Trophoblast cell (in vitro differentiated cells and primary cell): ENCODE data around the gene MMP25.
"Not testable (repeated sequence)": the region's sequence is repeated elsewhere in the genome, so short reads cannot be mapped to it uniquely, and the experiment has no call there.

Source experiments
- DNase-seq, 2 donors: peaks; one replicate each; pipeline ENCODE4 v3.0.0-alpha.2; 2016
- H2AFZ ChIP-seq: 2 replicates; pipeline ENCODE4 v1.6.1; 2013; ENCODE audit warnings: low read length, moderate library complexity, mild to moderate bottlenecking; ENCODE audit not compliant: insufficient read depth, poor library complexity
- H2AK5ac ChIP-seq: 2 replicates; pipeline ENCODE4 v1.6.1; 2013; ENCODE audit warnings: mild to moderate bottlenecking, low read length
- H2BK120ac ChIP-seq: 2 replicates; pipeline ENCODE4 v1.6.1; 2013; ENCODE audit warnings: low read length, mild to moderate bottlenecking, moderate library complexity; ENCODE audit not compliant: insufficient read depth, poor library complexity
- H2BK12ac ChIP-seq: 2 replicates; pipeline ENCODE4 v1.6.1; 2013; ENCODE audit warnings: mild to moderate bottlenecking, low read length, moderate library complexity
- H2BK5ac ChIP-seq: 2 replicates; pipeline ENCODE4 v1.6.1; 2013; ENCODE audit warnings: low read length, low read depth, moderate library complexity, mild to moderate bottlenecking; ENCODE audit not compliant: poor library complexity
- H3K14ac ChIP-seq: 2 replicates; pipeline ENCODE4 v1.6.1; 2013; ENCODE audit warnings: mild to moderate bottlenecking, low read length
- H3K18ac ChIP-seq: 2 replicates; pipeline ENCODE4 v1.6.1; 2013; ENCODE audit warnings: mild to moderate bottlenecking, low read length
- H3K23ac ChIP-seq: 2 replicates; pipeline ENCODE4 v1.6.1; 2013; ENCODE audit warnings: low read length
- H3K27ac ChIP-seq: 2 replicates; pipeline ENCODE4 v1.5.1; 2013; ENCODE audit warnings: low read depth, mild to moderate bottlenecking, inconsistent platforms, low read length, moderate library complexity
- H3K27me3 ChIP-seq: 2 replicates; pipeline ENCODE4 v1.6.1; 2013; ENCODE audit warnings: inconsistent platforms, mild to moderate bottlenecking, low read length, moderate library complexity; ENCODE audit not compliant: insufficient read depth
- H3K36me3 ChIP-seq, 2 experiments: 1 replicate in 1 of 2; 2 replicates in 1 of 2; pipeline ENCODE4 v1.6.1; 2013; ENCODE audit warnings: low read length in 2 of 2, mild to moderate bottlenecking in 2 of 2, moderate library complexity in 1 of 2; ENCODE audit not compliant: insufficient read depth in 2 of 2, control insufficient read depth in 1 of 2
- H3K4ac ChIP-seq: 2 replicates; pipeline ENCODE4 v1.6.1; 2013; ENCODE audit warnings: low read depth, mild to moderate bottlenecking, low read length, moderate library complexity
- H3K4me1 ChIP-seq, 2 experiments: 1 replicate in 1 of 2; 2 replicates in 1 of 2; pipeline ENCODE4 v1.6.1; 2013; ENCODE audit warnings: low read length in 2 of 2, mild to moderate bottlenecking in 2 of 2, moderate library complexity in 1 of 2; ENCODE audit not compliant: insufficient read depth in 2 of 2, control insufficient read depth in 1 of 2
- H3K4me2 ChIP-seq: 2 replicates; pipeline ENCODE4 v1.6.1; 2013; ENCODE audit warnings: inconsistent platforms, mild to moderate bottlenecking, low read length, moderate library complexity
- H3K4me3 ChIP-seq: 2 replicates; pipeline ENCODE4 v1.5.1; 2013; ENCODE audit warnings: mild to moderate bottlenecking, low read depth, low read length, inconsistent platforms
- H3K79me1 ChIP-seq: one replicate; pipeline ENCODE4 v1.6.1; 2013; ENCODE audit warnings: low read length
- H3K79me2 ChIP-seq: 2 replicates; pipeline ENCODE4 v1.6.1; 2013; ENCODE audit warnings: low read length, mild to moderate bottlenecking; ENCODE audit not compliant: control insufficient read depth, insufficient read depth, poor library complexity
- H3K9ac ChIP-seq: 2 replicates; pipeline ENCODE4 v1.6.1; 2013; ENCODE audit warnings: mild to moderate bottlenecking, low read length
- H3K9me3 ChIP-seq: 2 replicates; pipeline ENCODE4 v1.6.1; 2013; ENCODE audit warnings: low read depth, mild to moderate bottlenecking, control low read depth, inconsistent platforms, low read length; ENCODE audit not compliant: insufficient read depth
- H4K12ac ChIP-seq: 2 replicates; pipeline ENCODE4 v1.6.1; 2013; ENCODE audit warnings: low read depth, mild to moderate bottlenecking, low read length, moderate library complexity
- H4K8ac ChIP-seq: 2 replicates; pipeline ENCODE4 v1.6.1; 2013; ENCODE audit warnings: low read depth, mild to moderate bottlenecking, low read length, moderate library complexity
- H4K91ac ChIP-seq: one replicate; pipeline ENCODE4 v1.6.1; 2013; ENCODE audit warnings: low read depth, mild to moderate bottlenecking, low read length, moderate library complexity
- WGBS: extraction: QIAGEN DNeasy Blood & Tissue Kit; methylation state at CpG from one replicate; pipeline ENCODE4 v1.1.7; 2013; ENCODE audit warnings: missing lambda C conversion rate; ENCODE audit not compliant: insufficient read length, insufficient coverage; ENCODE audit errors: extremely low coverage; 5-methylcytosine and 5-hydroxymethylcytosine counted together

Gene MMP25

GRCh38 chr16:3080024-3080423 is 33.7 kb downstream of the MMP25 start:
- no CpG with 5 or more reads among the region's 17 CpGs for WGBS
- no peaks in the 10 kb centered on the region for H3K79me1 ChIP-seq
- H3K79me2 ChIP-seq = no peaks in the 10 kb centered on the region
- H3K4me2 ChIP-seq = no peak overlapping the region
- H3K27ac ChIP-seq = no peak overlapping the region
- no peak overlapping the region for H2AK5ac ChIP-seq
- H2BK12ac ChIP-seq = no peak overlapping the region
- no peak overlapping the region for H3K14ac ChIP-seq
- no peaks in the 10 kb centered on the region for H3K9me3 ChIP-seq
- peaks cover 0 to 6% of the 10 kb centered on the region in 2 experiments for H3K4me1 ChIP-seq
- no peak overlapping the region for H2AFZ ChIP-seq
- H2BK120ac ChIP-seq = no peak overlapping the region
- no peak overlapping the region for H3K23ac ChIP-seq
- H4K91ac ChIP-seq = no peak overlapping the region
- no peak overlapping the region for H3K9ac ChIP-seq
- H2BK5ac ChIP-seq = no peak overlapping the region
- no peak overlapping the region for H4K8ac ChIP-seq
- no peaks in the 10 kb centered on the region for H3K36me3 ChIP-seq
- no peak overlapping the region for H4K12ac ChIP-seq
- DNase-seq = no peak
- no peaks in the 10 kb centered on the region for H3K27me3 ChIP-seq
- H3K4ac ChIP-seq = no peak overlapping the region
- no peak overlapping the region for H3K4me3 ChIP-seq
- no peak overlapping the region for H3K18ac ChIP-seq

GRCh38 chr16:3081957-3082356 is 35.6 kb downstream of the MMP25 start:
- no CpG with 5 or more reads among the region's 13 CpGs for WGBS

GRCh38 chr16:3083408-3083807 is 37.0 kb downstream of the MMP25 start:
- H3K27me3 ChIP-seq = not testable (repeated sequence)
- WGBS = no CpG with 5 or more reads among the region's 8 CpGs

More at GRCh38 chr16:3081957-3082356, 35.6 kb downstream of the MMP25 start:
- H3K4me1 ChIP-seq, H4K91ac ChIP-seq, H3K9me3 ChIP-seq, H2BK12ac ChIP-seq, H4K12ac ChIP-seq, H2BK5ac ChIP-seq, H3K18ac ChIP-seq, H3K14ac ChIP-seq, H3K4me2 ChIP-seq, H3K27me3 ChIP-seq, H2AFZ ChIP-seq, H3K79me1 ChIP-seq, H3K27ac ChIP-seq, H2AK5ac ChIP-seq, H3K4ac ChIP-seq, H2BK120ac ChIP-seq, H3K9ac ChIP-seq, H3K36me3 ChIP-seq, H3K4me3 ChIP-seq, H4K8ac ChIP-seq, H3K79me2 ChIP-seq, DNase-seq, H3K23ac ChIP-seq: not testable (repeated sequence)

GRCh38 chr16:3084491-3084890 is 38.1 kb downstream of the MMP25 start:
- Histone ChIP-seq H3K9me3 (no peaks in the 10 kb centered on the region), H4K12ac (no peak overlapping the region), H2BK12ac (no peak overlapping the region), H3K14ac (no peak overlapping the region), H2BK120ac (no peak overlapping the region), H2AFZ (no peak overlapping the region), H3K79me1 (no peaks in the 10 kb centered on the region), H2BK5ac (no peak overlapping the region), H4K8ac (no peak overlapping the region), H3K27ac (no peak overlapping the region), H4K91ac (no peak overlapping the region), H3K27me3 (no peaks in the 10 kb centered on the region), H3K4me2 (no peak overlapping the region), H3K18ac (no peak overlapping the region), H3K4ac (no peak overlapping the region), H3K4me1 (no peaks in the 10 kb centered on the region), H2AK5ac (no peak overlapping the region), H3K36me3 (no peaks in the 10 kb centered on the region), H3K4me3 (no peak overlapping the region), H3K23ac (no peak overlapping the region), H3K9ac (no peak overlapping the region), H3K79me2 (no peaks in the 10 kb centered on the region)
- no CpG with 5 or more reads among the region's 1 CpG for WGBS
- DNase-seq = no peak

More at GRCh38 chr16:3083408-3083807, 37.0 kb downstream of the MMP25 start:
- H3K4ac ChIP-seq, H3K79me2 ChIP-seq, H3K27ac ChIP-seq, H3K9ac ChIP-seq, DNase-seq, H3K4me3 ChIP-seq, H4K8ac ChIP-seq, H3K18ac ChIP-seq, H3K79me1 ChIP-seq, H2BK5ac ChIP-seq, H3K23ac ChIP-seq, H3K4me2 ChIP-seq, H3K14ac ChIP-seq, H2AK5ac ChIP-seq, H3K9me3 ChIP-seq, H2BK12ac ChIP-seq, H2BK120ac ChIP-seq, H3K36me3 ChIP-seq, H4K91ac ChIP-seq, H3K4me1 ChIP-seq, H2AFZ ChIP-seq, H4K12ac ChIP-seq: not testable (repeated sequence)
